ENCODE data around the gene TTYH2. TPM values are rescaled to one million over a fixed set of nuclear protein-coding genes. Genes with fewer than 3 reads are reported as not detected.

Gene TTYH2
- total RNA-seq, 1 experiment from 2014 or later: 15.4 TPM

- Histone ChIP-seq H3K9me3 (ENCODE audit: low read depth, low read length, poor library complexity, severe bottlenecking) (no peaks in the 10 kb centered on the region), H3K36me3 (ENCODE audit: insufficient read depth, low read length, poor library complexity, severe bottlenecking) (no peaks in the 10 kb centered on the region), H3K4me3 (ENCODE audit: low read depth, low read length, poor library complexity, severe bottlenecking) (no peak overlapping the region), H3K27me3 (replicated peaks; ENCODE audit: insufficient read depth, low read depth, low read length, poor library complexity) (no peaks in the 10 kb centered on the region), H3K4me1 (ENCODE audit: insufficient read depth, low read length, poor library complexity, severe bottlenecking) (peaks cover 13% of the 10 kb centered on the region), H3K27ac (ENCODE audit: low read depth, low read length, poor library complexity, severe bottlenecking) (no peak overlapping the region)
- intact Hi-C loops (cut with micrococcal nuclease; ENCODE audit: unreplicated experiment): loop anchor here (10.0 kb wide), 1 partner anchor 238 kb away; no protein-coding TSS in a partner anchor
- no TSS peak for BruUV-seq (replicated peaks)
- CTCF ChIA-PET: no interaction called here
- TF ChIP-seq EZH2 (IDR thresholded peaks at IDR 0.05; ENCODE audit: borderline replicate concordance, low read depth, low read length, poor library complexity, severe bottlenecking): no peak
- TF ChIP-seq, protein P1, sequence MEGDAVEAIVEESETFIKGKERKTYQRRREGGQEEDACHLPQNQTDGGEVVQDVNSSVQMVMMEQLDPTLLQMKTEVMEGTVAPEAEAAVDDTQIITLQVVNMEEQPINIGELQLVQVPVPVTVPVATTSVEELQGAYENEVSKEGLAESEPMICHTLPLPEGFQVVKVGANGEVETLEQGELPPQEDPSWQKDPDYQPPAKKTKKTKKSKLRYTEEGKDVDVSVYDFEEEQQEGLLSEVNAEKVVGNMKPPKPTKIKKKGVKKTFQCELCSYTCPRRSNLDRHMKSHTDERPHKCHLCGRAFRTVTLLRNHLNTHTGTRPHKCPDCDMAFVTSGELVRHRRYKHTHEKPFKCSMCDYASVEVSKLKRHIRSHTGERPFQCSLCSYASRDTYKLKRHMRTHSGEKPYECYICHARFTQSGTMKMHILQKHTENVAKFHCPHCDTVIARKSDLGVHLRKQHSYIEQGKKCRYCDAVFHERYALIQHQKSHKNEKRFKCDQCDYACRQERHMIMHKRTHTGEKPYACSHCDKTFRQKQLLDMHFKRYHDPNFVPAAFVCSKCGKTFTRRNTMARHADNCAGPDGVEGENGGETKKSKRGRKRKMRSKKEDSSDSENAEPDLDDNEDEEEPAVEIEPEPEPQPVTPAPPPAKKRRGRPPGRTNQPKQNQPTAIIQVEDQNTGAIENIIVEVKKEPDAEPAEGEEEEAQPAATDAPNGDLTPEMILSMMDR (conservative IDR thresholded peaks at IDR 0.05; ENCODE audit: low read depth, low read length): no peak
- DNase-seq (ENCODE audit: low spot score): no peak
- POLR2A ChIA-PET (ENCODE audit: low non-redundant PET): no interaction called here
These were observed 3.1 kb downstream of the TTYH2 start for GRCh38 chr17:74216505-74216904.

DNA sequence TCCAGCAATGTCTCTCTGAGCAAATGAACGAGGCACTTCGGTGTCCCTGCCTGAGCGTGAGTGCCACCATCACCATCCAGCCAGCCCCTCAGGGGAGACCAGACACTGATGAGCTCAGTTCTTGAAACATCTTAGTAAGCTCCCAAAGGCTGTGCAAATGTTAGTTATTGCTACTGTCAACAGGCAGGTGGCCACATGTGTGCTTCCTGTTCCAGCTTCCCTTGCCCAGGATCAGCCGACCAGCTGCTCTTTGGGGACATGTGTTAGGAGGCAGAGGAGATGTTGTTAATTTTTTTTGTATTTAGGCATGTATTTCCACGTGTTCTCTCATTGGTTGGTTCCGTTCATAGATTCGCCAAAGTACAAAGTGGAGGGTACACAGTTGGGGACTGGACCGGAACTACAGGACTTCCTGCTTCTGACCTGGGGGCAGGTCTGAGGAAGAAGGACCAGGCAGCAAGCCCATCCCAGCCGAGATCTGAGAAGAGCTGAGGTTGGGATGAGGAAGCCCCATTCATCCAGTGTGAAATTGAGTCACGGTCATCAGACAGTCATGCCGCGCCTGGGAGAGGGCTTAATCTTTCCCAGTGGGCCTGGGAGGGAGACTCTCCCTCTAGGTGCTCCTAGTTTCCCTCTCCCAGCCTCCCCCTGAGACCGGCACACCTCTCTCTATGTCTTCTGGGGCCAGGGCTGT is 3.8 kb downstream of the TTYH2 start:
- no peaks in the 10 kb centered on the region for H3K27me3 ChIP-seq (replicated peaks; ENCODE audit: insufficient read depth, low read depth, low read length, poor library complexity)
- H3K9me3 ChIP-seq (ENCODE audit: low read depth, low read length, poor library complexity, severe bottlenecking): no peaks in the 10 kb centered on the region
- H3K4me1 ChIP-seq (ENCODE audit: insufficient read depth, low read length, poor library complexity, severe bottlenecking): peaks cover 13% of the 10 kb centered on the region
- H3K27ac ChIP-seq (ENCODE audit: low read depth, low read length, poor library complexity, severe bottlenecking): no peak overlapping the region
- DNase-seq (ENCODE audit: low spot score): no peak
- no TSS peak for BruUV-seq (replicated peaks)
- ChIA-PET POLR2A (ENCODE audit: low non-redundant PET) (no interaction called here), CTCF (no interaction called here)
- no peak overlapping the region for H3K4me3 ChIP-seq (ENCODE audit: low read depth, low read length, poor library complexity, severe bottlenecking)
- intact Hi-C loops (cut with micrococcal nuclease; ENCODE audit: unreplicated experiment): loop anchor here (10.0 kb wide), 1 partner anchor 238 kb away; no protein-coding TSS in a partner anchor
- TF ChIP-seq EZH2 (IDR thresholded peaks at IDR 0.05; ENCODE audit: borderline replicate concordance, low read depth, low read length, poor library complexity, severe bottlenecking): no peak
- TF ChIP-seq, protein P1 (conservative IDR thresholded peaks at IDR 0.05; ENCODE audit: low read depth, low read length): no peak
- H3K36me3 ChIP-seq (ENCODE audit: insufficient read depth, low read length, poor library complexity, severe bottlenecking): no peaks in the 10 kb centered on the region

- H3K27me3 ChIP-seq (replicated peaks; ENCODE audit: insufficient read depth, low read depth, low read length, poor library complexity): no peaks in the 10 kb centered on the region
- BruUV-seq (replicated peaks): no TSS peak
- H3K36me3 ChIP-seq (ENCODE audit: insufficient read depth, low read length, poor library complexity, severe bottlenecking): no peaks in the 10 kb centered on the region
- no peak overlapping the region for H3K27ac ChIP-seq (ENCODE audit: low read depth, low read length, poor library complexity, severe bottlenecking)
- intact Hi-C loops (cut with micrococcal nuclease; ENCODE audit: unreplicated experiment): loop anchor here (10.0 kb wide), 1 partner anchor 237 kb away; no protein-coding TSS in a partner anchor
- H3K9me3 ChIP-seq (ENCODE audit: low read depth, low read length, poor library complexity, severe bottlenecking): no peaks in the 10 kb centered on the region
- POLR2A ChIA-PET (ENCODE audit: low non-redundant PET): no interaction called here
- CTCF ChIA-PET: no interaction called here
- TF ChIP-seq, protein P1 (conservative IDR thresholded peaks at IDR 0.05; ENCODE audit: low read depth, low read length): no peak
- TF ChIP-seq EZH2 (IDR thresholded peaks at IDR 0.05; ENCODE audit: borderline replicate concordance, low read depth, low read length, poor library complexity, severe bottlenecking): no peak
- peaks cover 13% of the 10 kb centered on the region for H3K4me1 ChIP-seq (ENCODE audit: insufficient read depth, low read length, poor library complexity, severe bottlenecking)
- DNase-seq (ENCODE audit: low spot score): no peak
- H3K4me3 ChIP-seq (ENCODE audit: low read depth, low read length, poor library complexity, severe bottlenecking): no peak overlapping the region
These were observed 4.5 kb downstream of the TTYH2 start for GRCh38 chr17:74217888-74218287.
